C4-2B (cell line): ENCODE results near the gene CALHM6.

Experiments used
- ZFX ChIP-seq: fragments of 450-650 bp; IDR thresholded peaks from 2 replicates; pipeline ENCODE4 v1.6.1; 2017
- TF ChIP-seq, protein P1 (sequence below): fragments of 450-650 bp; conservative IDR thresholded peaks from 2 replicates; pipeline ENCODE4 v1.5.1; 2017; ENCODE audit warnings: mild to moderate bottlenecking

- TF ChIP-seq, protein P1, sequence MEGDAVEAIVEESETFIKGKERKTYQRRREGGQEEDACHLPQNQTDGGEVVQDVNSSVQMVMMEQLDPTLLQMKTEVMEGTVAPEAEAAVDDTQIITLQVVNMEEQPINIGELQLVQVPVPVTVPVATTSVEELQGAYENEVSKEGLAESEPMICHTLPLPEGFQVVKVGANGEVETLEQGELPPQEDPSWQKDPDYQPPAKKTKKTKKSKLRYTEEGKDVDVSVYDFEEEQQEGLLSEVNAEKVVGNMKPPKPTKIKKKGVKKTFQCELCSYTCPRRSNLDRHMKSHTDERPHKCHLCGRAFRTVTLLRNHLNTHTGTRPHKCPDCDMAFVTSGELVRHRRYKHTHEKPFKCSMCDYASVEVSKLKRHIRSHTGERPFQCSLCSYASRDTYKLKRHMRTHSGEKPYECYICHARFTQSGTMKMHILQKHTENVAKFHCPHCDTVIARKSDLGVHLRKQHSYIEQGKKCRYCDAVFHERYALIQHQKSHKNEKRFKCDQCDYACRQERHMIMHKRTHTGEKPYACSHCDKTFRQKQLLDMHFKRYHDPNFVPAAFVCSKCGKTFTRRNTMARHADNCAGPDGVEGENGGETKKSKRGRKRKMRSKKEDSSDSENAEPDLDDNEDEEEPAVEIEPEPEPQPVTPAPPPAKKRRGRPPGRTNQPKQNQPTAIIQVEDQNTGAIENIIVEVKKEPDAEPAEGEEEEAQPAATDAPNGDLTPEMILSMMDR, result no peak
- TF ChIP-seq ZFX, result no peak
These were observed 43.5 kb upstream of the CALHM6 start for GRCh38 chr6:116417661-116418060.
